Ovary (tissue), 9 donors: ENCODE measurements around the gene SLA2. TPM values are rescaled to one million over a fixed set of nuclear protein-coding genes. Genes with fewer than 3 reads are reported as not detected.

Source experiments
- DNase-seq, 5 donors: peaks; one replicate each; pipeline ENCODE4 v3.0.0-alpha.2; 2019 to 2020
- H3K27ac ChIP-seq, 2 donors: fragments of 200-600 bp; one replicate each; pipeline versions ENCODE4 v1.5.1 to v1.8.0; 2019 to 2022
- H3K27me3 ChIP-seq: fragments of 200-600 bp; one replicate; pipeline ENCODE4 v1.8.0; 2022
- H3K36me3 ChIP-seq: fragments of 200-600 bp; sonication (generic); one replicate; pipeline ENCODE4 v1.5.1; 2019
- H3K4me1 ChIP-seq: one replicate; pipeline ENCODE4 v1.8.1; 2013; ENCODE audit warnings: mild to moderate bottlenecking, moderate library complexity; ENCODE audit not compliant: insufficient read depth
- H3K4me3 ChIP-seq: fragments of 200-600 bp; sonication (generic); one replicate; pipeline ENCODE4 v1.5.1; 2017
- H3K9me3 ChIP-seq, 2 donors: fragments of 200-600 bp in 1 of 2; sonication (generic) in 1 of 2; one replicate each; pipeline versions ENCODE4 v1.5.1 to v1.8.1; 2013 to 2019; ENCODE audit warnings: mild to moderate bottlenecking in 1 of 2, moderate library complexity in 1 of 2
- EP300 ChIP-seq: sonication (generic); formaldehyde crosslinking; IDR thresholded peaks from one replicate; pipeline ENCODE4 v1.6.1; 2017; ENCODE audit warnings: antibody characterized with exemption
- POLR2A ChIP-seq: fragments of 450-650 bp; IDR thresholded peaks from one replicate; pipeline ENCODE4 v1.6.1; 2017; ENCODE audit warnings: antibody characterized with exemption, mild to moderate bottlenecking, moderate library complexity
- WGBS, 3 donors: extraction: QIAGEN DNeasy Blood & Tissue Kit in 1 of 3; methylation state at CpG; one replicate each; pipeline versions ENCODE4 v1.1.5 to v1.1.7; 2013 to 2017; 5-methylcytosine and 5-hydroxymethylcytosine counted together
- intact Hi-C, 4 donors: fragments of 100-400 bp; cut with DNase I; formaldehyde crosslinking; loops; one replicate each; pipeline versions ENCODE4 v1.11.0 to v1.15.1; 2022 to 2023
- polyA plus RNA-seq, 2 donors: library from polyadenylated mRNA; stranded (reverse); fragments of 200-250 nt in 1 of 2; fragments of 350-450 nt in 1 of 2; fragmentation: Illumina TruSeq in 1 of 2; extraction: RNeasy Lipid Tissue Mini Kit (QIAGEN cat#74804) in 1 of 2; gene quantifications; one replicate each; pipeline ENCODE4 v1.2.3, GENCODE V29; 2013 to 2014
- total RNA-seq, 7 donors: library from RNA; depleted of rRNA in 2 of 7; stranded (reverse); fragments of >200 nt in 2 of 7; fragmentation: NEBNext Ultra II Directional in 3 of 7; extraction: Animal tissue kit (Norgen Biotek cat#: 25700) in 3 of 7; gene quantifications; one replicate each; pipeline versions ENCODE4 v1.1.0 to v1.2.4, GENCODE V29; 2016 to 2023
- TF ChIP-seq, protein P1 (sequence below), 3 donors: fragments of 450-650 bp in 2 of 3; fragments of 200-600 bp in 1 of 3; IDR thresholded peaks; one replicate each; pipeline versions ENCODE4 v1.5.1 to v1.8.0; 2016 to 2022; ENCODE audit warnings: antibody characterized with exemption in 3 of 3, mild to moderate bottlenecking in 1 of 3
- donor health status: DM: no; HTN: no; CAD: no; lungs with moderate emphysema.
- donor health status: DM: no; HTN: no; CAD: no.
- donor health status: Bipolar disorder and iron deficiency.
- donor health status: DM: yes; HTN: yes; CAD: no.
- donor health status: DM: no; HTN: no; CAD: no.
- donor health status: DM: yes; HTN: yes; CAD: no.

Gene SLA2
- total and polyA plus RNA-seq, 9 donors, result 0.10 to 1.1 (median 0.29) TPM; not detected in 1

DNA sequence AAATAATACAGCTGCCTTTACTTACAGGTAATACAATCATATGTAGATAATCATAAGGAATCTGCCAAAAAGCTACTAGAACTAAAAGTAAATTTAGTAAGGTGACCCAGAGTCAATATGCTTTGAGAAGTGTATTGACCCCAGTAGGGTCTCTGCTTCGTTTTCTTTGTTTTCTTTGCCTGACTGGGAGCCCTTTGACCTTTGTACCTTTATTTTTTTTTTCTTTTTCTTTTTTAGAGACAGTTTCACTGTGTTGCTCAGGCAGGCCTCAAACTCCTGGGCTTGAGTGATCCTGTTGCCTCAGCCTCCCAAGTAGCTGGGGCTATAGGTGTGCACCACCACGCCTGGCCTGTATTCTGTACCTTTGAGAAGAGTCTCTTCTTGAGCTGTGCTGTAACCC is 22.6 kb downstream of the SLA2 start:
- H3K4me1 ChIP-seq, result no peaks in the 10 kb centered on the region
- 88 to 92% (median 90%) methylated on average over 2 of the region's 2 CpGs for WGBS, 3 donors
- no peaks in the 10 kb centered on the region for H3K9me3 ChIP-seq
- no peak overlapping the region for H3K27ac ChIP-seq
- TF ChIP-seq EP300, result no peak
- TF ChIP-seq, protein P1, sequence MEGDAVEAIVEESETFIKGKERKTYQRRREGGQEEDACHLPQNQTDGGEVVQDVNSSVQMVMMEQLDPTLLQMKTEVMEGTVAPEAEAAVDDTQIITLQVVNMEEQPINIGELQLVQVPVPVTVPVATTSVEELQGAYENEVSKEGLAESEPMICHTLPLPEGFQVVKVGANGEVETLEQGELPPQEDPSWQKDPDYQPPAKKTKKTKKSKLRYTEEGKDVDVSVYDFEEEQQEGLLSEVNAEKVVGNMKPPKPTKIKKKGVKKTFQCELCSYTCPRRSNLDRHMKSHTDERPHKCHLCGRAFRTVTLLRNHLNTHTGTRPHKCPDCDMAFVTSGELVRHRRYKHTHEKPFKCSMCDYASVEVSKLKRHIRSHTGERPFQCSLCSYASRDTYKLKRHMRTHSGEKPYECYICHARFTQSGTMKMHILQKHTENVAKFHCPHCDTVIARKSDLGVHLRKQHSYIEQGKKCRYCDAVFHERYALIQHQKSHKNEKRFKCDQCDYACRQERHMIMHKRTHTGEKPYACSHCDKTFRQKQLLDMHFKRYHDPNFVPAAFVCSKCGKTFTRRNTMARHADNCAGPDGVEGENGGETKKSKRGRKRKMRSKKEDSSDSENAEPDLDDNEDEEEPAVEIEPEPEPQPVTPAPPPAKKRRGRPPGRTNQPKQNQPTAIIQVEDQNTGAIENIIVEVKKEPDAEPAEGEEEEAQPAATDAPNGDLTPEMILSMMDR (IDR thresholded peaks at IDR 0.05), result no peak
- no peak for TF ChIP-seq POLR2A
- intact Hi-C loops, result no loop called here
- H3K27me3 ChIP-seq, result no peaks in the 10 kb centered on the region
- DNase-seq, result no peak
- no peak overlapping the region for H3K4me3 ChIP-seq
- H3K36me3 ChIP-seq, result no peaks in the 10 kb centered on the region

DNA sequence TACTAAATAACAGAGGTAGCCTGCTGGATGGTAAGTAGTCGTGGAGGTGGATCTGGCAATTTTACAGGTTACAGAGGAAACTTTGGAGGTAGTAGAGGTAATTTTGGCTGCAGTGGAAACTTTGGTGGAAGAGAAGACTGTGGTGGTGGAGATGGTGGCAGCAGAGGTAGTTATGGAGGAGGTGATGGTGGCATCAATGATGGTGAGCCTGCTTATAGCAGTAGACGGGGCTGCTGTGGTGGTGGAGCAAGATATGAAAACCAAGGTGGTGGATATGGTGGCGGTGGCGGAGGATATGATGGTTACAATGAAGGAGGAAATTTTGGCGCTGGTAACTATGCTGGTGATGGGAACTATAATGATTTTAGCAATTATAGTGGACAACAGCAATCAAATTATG is 25.1 kb downstream of the SLA2 start:
- WGBS, 3 donors, result 90 to 95% (median 94%) methylated on average over 5 of the region's 5 CpGs
- no peak for TF ChIP-seq EP300
- TF ChIP-seq POLR2A, result no peak
- TF ChIP-seq, protein P1 (IDR thresholded peaks at IDR 0.05), result no peak
- Histone ChIP-seq H3K4me1 (no peaks in the 10 kb centered on the region), H3K27me3 (no peaks in the 10 kb centered on the region), H3K36me3 (no peaks in the 10 kb centered on the region), H3K9me3 (no peaks in the 10 kb centered on the region), H3K4me3 (no peak overlapping the region), H3K27ac (no peak overlapping the region)
- DNase-seq, result no peak
- intact Hi-C loops, result no loop called here

DNA sequence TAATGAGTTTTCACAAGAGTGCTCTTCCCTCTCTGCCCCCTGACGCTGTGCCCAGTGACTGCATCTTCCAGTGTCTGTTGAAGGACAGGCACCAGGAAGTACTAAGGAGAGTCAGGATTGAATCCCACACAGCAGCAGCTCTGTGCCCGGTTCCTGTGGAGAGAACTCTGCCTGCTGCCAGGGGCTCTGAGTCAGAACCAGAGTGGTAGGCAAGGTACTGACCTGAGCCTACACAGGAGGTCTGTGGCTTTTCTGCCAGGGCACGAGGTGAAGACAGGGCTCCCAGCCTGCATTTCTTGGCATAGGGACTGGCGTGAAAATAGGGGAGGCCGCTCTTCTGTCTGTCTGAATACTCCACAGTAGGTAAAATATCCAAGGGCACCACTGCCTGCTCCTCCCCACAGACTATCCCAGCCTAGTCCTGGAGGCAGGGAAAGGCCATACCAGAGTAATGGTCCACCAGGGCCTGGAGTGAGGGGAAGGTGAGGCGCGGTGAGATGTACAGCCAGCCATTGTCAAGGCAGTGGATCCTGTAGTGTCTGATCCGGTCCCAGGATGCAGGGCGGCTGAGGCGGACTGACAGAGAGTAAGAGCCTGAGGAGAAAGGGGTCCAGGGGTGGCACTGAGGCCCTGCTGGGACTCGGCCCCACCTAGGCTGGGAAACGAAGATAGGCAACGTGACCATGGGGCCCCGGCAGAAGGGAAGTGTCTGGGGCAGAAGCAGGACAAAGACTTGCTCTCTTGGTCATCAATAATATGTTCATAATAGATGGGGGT is 31.0 kb downstream of the SLA2 start:
- no peaks in the 10 kb centered on the region for H3K27me3 ChIP-seq
- no peak overlapping the region for H3K4me3 ChIP-seq
- TF ChIP-seq, protein P1 (IDR thresholded peaks at IDR 0.05), result no peak
- H3K36me3 ChIP-seq, result no peaks in the 10 kb centered on the region
- no peaks in the 10 kb centered on the region for H3K4me1 ChIP-seq
- 81 to 84% (median 83%) methylated on average over 14 of the region's 14 CpGs for WGBS, 3 donors
- intact Hi-C loops, result loop anchor here in 2 of 4 donors (5.0 to 10.0 kb wide), 4 partner anchors 127 to 270 kb away; a partner anchor contains a TSS
- H3K9me3 ChIP-seq, result no peaks in the 10 kb centered on the region
- no peak overlapping the region for H3K27ac ChIP-seq
- DNase-seq, result no peak

DNA sequence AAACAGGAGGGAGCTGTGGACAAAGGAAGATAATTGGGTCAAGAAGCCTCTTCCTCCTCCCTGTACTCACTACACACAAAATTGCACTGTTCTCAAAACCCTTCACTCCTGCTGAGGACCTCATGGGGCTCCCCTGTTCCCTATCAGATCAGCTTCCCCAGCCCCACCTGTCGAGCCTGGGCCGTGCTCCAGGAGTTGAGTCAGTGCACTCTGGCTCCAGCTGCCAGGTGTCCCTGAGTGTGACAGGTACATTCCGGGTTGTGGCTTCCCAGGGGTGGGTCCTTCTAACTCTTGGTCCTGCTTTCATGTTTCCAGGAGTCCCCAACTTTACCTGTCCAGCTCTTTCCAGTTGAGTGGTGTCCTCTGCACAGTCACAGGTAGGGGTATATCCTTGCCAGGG is 32.0 kb downstream of the SLA2 start:
- H3K27ac ChIP-seq, result no peak overlapping the region
- no peaks in the 10 kb centered on the region for H3K36me3 ChIP-seq
- 49 to 75% (median 54%) methylated on average over 3 of the region's 3 CpGs for WGBS, 3 donors
- no peaks in the 10 kb centered on the region for H3K27me3 ChIP-seq
- no peak for DNase-seq
- no peak for TF ChIP-seq POLR2A
- TF ChIP-seq, protein P1 (IDR thresholded peaks at IDR 0.05), result no peak
- no peak for TF ChIP-seq EP300
- no peak overlapping the region for H3K4me3 ChIP-seq
- intact Hi-C loops, result loop anchor here in 2 of 4 donors (5.0 to 10.0 kb wide), 4 partner anchors 128 to 271 kb away; a partner anchor contains a TSS
- no peaks in the 10 kb centered on the region for H3K4me1 ChIP-seq
- no peaks in the 10 kb centered on the region for H3K9me3 ChIP-seq
